Coronary artery (tissue), 2 donors: ENCODE data around the gene UBE2I.

Experiments
- DNase-seq: peaks from one replicate; pipeline ENCODE4 v3.0.0-alpha.2; 2017; ENCODE audit warnings: low spot score
- H3K27ac ChIP-seq, 2 donors: fragments of 200-600 bp; sonication (generic); one replicate each; pipeline ENCODE4 v1.5.1; 2016 to 2019
- H3K4me3 ChIP-seq: fragments of 200-600 bp; sonication (generic); 2 replicates; pipeline ENCODE4 v1.5.1; 2016; ENCODE audit warnings: mild to moderate bottlenecking, moderate library complexity
- CTCF ChIP-seq: fragments of 200-600 bp; sonication (generic); IDR thresholded peaks from one replicate; pipeline ENCODE4 v1.5.1; 2019; ENCODE audit warnings: antibody characterized with exemption

The UBE2I gene

GRCh38 chr16:1335211-1335971 is 26.0 kb downstream of the UBE2I start:
- DNase-seq, result no peak
- Histone ChIP-seq H3K27ac (no peak overlapping the region), H3K4me3 (no peak overlapping the region)
- no peak for TF ChIP-seq CTCF

DNA sequence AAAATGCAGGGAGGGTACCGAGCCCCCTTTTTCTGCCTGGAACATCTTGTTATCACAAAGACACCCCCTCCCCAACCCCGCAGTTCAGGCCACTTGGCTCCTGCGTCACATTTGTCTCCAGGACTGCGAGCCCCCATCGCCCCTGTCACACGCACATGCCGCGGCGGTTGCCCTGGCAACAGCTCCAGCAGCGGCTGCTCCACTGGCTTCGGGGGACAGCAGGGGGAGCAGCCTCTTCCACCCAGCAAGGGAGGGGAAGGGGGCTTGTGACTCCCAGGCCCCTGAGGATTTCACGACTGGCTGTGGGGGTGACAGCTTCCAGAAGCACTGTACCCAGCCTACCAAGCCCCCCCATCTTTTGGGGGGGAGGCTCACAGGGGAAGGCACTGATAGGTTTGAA is 26.6 kb downstream of the UBE2I start:
- no peak for DNase-seq
- Histone ChIP-seq H3K4me3 (no peak overlapping the region), H3K27ac (no peak overlapping the region)
- no peak for TF ChIP-seq CTCF

DNA sequence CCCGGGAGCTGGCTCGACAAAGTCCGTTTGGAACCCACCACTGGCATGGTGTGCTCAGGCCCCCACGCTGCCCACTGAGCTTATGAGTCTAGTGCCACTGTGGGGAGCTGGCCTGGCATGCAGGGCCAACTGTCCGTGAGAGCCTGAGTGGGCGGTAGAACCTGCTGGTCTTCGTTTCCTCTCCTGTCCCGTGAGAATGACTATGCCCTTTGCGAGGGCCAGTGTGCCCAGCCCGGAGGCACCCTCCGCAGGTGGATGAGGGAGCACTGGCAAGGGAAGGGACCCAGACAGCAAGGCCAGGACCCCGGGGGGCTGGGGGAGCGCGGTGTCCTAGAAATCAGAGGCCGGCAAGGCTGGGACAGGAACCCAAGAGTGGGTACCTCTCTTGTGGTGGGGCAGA is 27.2 kb downstream of the UBE2I start:
- Histone ChIP-seq H3K4me3 (no peak overlapping the region), H3K27ac (no peak overlapping the region)
- TF ChIP-seq CTCF, result no peak
- DNase-seq, result no peak

DNA sequence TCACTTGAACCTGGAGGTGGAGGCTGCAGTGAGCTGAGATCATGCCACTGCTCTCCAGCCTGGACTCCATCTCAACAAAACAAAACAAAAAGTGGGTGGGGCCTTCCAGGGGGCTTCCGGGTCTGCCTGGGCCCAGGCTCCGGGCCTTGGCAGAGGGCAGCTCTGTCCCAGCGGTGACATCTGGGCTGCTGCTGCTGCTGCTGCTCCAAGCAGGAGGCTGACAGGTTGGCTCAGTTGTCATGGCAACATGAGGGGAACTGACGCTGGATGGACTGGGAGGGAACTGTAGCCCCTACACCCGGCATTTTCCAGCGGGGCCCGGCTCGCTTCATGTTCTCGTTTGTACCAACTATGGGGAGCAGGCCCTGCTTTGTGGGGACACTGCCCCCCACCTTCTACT is 28.1 kb downstream of the UBE2I start:
- no peak overlapping the region for H3K27ac ChIP-seq
- DNase-seq, result no peak
- TF ChIP-seq CTCF, result no peak
- no peak overlapping the region for H3K4me3 ChIP-seq

DNA sequence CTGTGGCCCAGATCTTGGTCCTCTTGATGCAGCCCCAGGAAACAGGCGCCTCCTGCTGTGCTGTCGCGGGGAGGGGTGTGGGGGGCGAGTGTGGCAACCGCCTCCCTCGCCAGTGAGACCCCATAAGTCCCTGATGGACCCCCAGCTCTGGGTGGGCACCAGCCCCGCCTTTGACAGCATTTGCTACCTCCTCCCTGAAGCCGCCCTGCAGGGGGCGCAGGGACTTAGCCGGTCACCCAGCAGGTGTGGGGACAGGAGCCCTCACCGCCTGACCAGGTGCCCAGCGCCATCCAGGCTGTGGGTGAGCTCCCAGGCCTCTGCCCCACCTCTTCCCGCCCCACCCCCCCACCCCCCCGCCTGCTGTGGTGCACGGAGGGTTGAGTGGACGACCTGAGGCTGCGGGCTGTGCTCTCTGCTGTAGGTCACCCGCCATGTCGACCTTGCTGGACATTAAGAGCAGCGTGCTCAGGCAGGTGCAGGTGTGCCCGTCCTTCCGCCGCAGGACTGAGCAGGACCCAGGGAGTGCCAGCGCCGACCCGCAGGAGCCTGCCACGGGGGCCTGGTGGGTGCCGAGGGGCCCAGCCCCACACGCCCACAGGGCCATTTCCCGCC is 28.8 kb downstream of the UBE2I start:
- no peak overlapping the region for H3K27ac ChIP-seq
- DNase-seq, result no peak
- H3K4me3 ChIP-seq, result no peak overlapping the region
- TF ChIP-seq CTCF, result no peak

GRCh38 chr16:1338855-1339675 is 29.6 kb downstream of the UBE2I start:
- TF ChIP-seq CTCF, result no peak
- no peak for DNase-seq
- Histone ChIP-seq H3K4me3 (no peak overlapping the region), H3K27ac (no peak overlapping the region)
